Esophagus muscularis mucosa (tissue), 4 donors: ENCODE measurements around the gene KCNQ4. TPM values are rescaled to one million over a fixed set of nuclear protein-coding genes. Genes with fewer than 3 reads are reported as not detected.
A peak's percentile ranks its signal among the peaks of the same experiment; 100 is the strongest.

Experiments used
- DNase-seq: peaks from one replicate; pipeline ENCODE4 v3.0.0-alpha.2; 2017; ENCODE audit errors: extremely low spot score
- H3K27ac ChIP-seq, 4 donors: fragments of 200-600 bp; sonication (generic); replicated peaks in 1 of 4; 1 replicate in 3 of 4; 2 replicates in 1 of 4; pipeline ENCODE4 v1.5.1; 2016 to 2019; ENCODE audit warnings: mild to moderate bottlenecking in 1 of 4
- H3K27me3 ChIP-seq, 4 donors: fragments of 200-600 bp; sonication (generic); one replicate each; pipeline versions ENCODE4 v1.5.1 to v1.6.0; 2016 to 2019
- H3K36me3 ChIP-seq, 4 donors: fragments of 200-600 bp; sonication (generic); one replicate each; pipeline ENCODE4 v1.5.1; 2016 to 2019
- H3K4me1 ChIP-seq, 4 donors: fragments of 200-600 bp; sonication (generic); one replicate each; pipeline ENCODE4 v1.5.1; 2016 to 2019
- H3K4me3 ChIP-seq, 4 donors: fragments of 200-600 bp; sonication (generic); 1 replicate in 2 of 4; 2 replicates in 2 of 4; pipeline ENCODE4 v1.5.1; 2016 to 2019; ENCODE audit warnings: mild to moderate bottlenecking in 4 of 4, moderate library complexity in 1 of 4
- H3K9me3 ChIP-seq, 4 donors: fragments of 200-600 bp; sonication (generic); 1 replicate in 3 of 4; 2 replicates in 1 of 4; pipeline ENCODE4 v1.5.1; 2016 to 2019
- EP300 ChIP-seq: sonication (generic); formaldehyde crosslinking; IDR thresholded peaks from one replicate; pipeline ENCODE4 v1.6.1; 2017; ENCODE audit warnings: antibody characterized with exemption
- POLR2A ChIP-seq: fragments of 450-650 bp; IDR thresholded peaks from one replicate; pipeline ENCODE4 v1.6.1; 2017; ENCODE audit warnings: antibody characterized with exemption, moderate library complexity, mild to moderate bottlenecking, low read depth
- POLR2AphosphoS5 ChIP-seq, 2 donors: sonication (generic); formaldehyde crosslinking; IDR thresholded peaks; one replicate each; pipeline ENCODE4 v1.6.1; 2017; ENCODE audit warnings: antibody characterized with exemption in 2 of 2
- WGBS: methylation state at CpG from one replicate; pipeline ENCODE4 v1.1.5; 2018; 5-methylcytosine and 5-hydroxymethylcytosine counted together
- intact Hi-C: fragments of 100-400 bp; cut with DNase I; formaldehyde crosslinking; loops from one replicate; pipeline ENCODE4 v1.15.1; 2023
- total RNA-seq, 4 donors: library from RNA; depleted of rRNA; stranded (reverse); fragments of >200 nt; gene quantifications; one replicate each; pipeline versions ENCODE4 v1.1.0 to v1.2.1, GENCODE V29; 2016
- TF ChIP-seq, protein P1 (sequence below), 3 experiments: fragments of 200-600 bp in 2 of 3; fragments of 450-650 bp in 1 of 3; sonication (generic) in 2 of 3; IDR thresholded peaks; one replicate each; pipeline ENCODE4 v1.5.1; 2017 to 2019; ENCODE audit warnings: antibody characterized with exemption in 3 of 3, mild to moderate bottlenecking in 2 of 3, moderate library complexity in 1 of 3

KCNQ4 gene
- total RNA-seq, 4 donors from 2014 or later = 9.3 to 22.0 (median 17.1) TPM

DNA sequence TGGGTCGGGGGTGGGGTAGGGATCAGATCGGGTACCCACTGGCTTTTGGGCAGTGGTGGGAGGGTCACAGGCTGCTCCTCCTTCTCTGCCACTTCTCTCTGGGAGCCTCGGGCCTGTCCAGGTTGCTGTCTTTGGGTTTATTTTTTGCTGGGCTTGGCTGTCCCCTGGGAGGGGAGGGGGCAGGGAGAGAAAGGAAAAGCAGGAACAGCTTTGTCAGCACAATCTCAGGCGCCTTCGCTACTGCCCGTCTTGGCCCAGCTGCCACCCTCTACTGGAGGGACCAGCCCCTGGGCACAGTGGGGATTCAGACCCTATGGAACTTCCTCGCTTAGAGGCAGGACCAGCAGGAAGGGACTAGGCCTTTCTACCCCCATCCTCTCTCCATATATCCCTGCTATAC is 8.4 kb downstream of the KCNQ4 start:
- H3K4me3 ChIP-seq = no peak overlapping the region
- H3K36me3 ChIP-seq = no peaks in the 10 kb centered on the region
- DNase-seq = no peak
- peak overlapping the region; percentile 24 to 91 (median 68) for H3K27ac ChIP-seq
- TF ChIP-seq, protein P1, sequence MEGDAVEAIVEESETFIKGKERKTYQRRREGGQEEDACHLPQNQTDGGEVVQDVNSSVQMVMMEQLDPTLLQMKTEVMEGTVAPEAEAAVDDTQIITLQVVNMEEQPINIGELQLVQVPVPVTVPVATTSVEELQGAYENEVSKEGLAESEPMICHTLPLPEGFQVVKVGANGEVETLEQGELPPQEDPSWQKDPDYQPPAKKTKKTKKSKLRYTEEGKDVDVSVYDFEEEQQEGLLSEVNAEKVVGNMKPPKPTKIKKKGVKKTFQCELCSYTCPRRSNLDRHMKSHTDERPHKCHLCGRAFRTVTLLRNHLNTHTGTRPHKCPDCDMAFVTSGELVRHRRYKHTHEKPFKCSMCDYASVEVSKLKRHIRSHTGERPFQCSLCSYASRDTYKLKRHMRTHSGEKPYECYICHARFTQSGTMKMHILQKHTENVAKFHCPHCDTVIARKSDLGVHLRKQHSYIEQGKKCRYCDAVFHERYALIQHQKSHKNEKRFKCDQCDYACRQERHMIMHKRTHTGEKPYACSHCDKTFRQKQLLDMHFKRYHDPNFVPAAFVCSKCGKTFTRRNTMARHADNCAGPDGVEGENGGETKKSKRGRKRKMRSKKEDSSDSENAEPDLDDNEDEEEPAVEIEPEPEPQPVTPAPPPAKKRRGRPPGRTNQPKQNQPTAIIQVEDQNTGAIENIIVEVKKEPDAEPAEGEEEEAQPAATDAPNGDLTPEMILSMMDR (IDR thresholded peaks at IDR 0.05) = no peak
- TF ChIP-seq POLR2A = no peak
- TF ChIP-seq EP300 = no peak
- TF ChIP-seq POLR2AphosphoS5 (IDR thresholded peaks at IDR 0.05) = no peak
- H3K9me3 ChIP-seq = no peaks in the 10 kb centered on the region
- H3K27me3 ChIP-seq = no peaks in the 10 kb centered on the region
- 49% methylated on average over 6 of the region's 7 CpGs for WGBS
- intact Hi-C loops = no loop called here
- peaks cover 9 to 97% (median 91%) of the 10 kb centered on the region in 4 donors for H3K4me1 ChIP-seq

DNA sequence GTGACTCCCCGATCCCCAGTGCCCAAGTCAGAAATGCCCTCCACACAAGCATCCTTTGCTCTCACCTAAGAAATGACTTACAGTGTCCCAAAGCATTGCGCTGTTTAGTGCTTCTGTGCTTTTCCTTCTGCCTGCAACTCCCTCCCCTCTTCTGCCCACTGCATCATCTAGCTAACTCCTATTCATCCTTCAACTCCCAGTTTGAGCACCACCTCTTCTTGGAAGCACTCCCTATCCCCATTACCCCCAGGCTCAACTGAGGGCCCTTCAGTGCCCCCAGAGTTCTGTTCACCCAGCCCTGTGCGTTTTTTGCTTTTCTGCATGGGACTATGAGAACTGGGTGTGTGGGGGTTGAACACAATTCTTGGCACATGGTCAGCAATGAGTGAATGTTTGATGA is 10.0 kb downstream of the KCNQ4 start:
- no peaks in the 10 kb centered on the region for H3K9me3 ChIP-seq
- no peak for DNase-seq
- TF ChIP-seq, protein P1 (IDR thresholded peaks at IDR 0.05) = no peak
- TF ChIP-seq POLR2AphosphoS5 (IDR thresholded peaks at IDR 0.05) = no peak
- no peak for TF ChIP-seq POLR2A
- H3K4me1 ChIP-seq = peaks cover 23 to 97% (median 91%) of the 10 kb centered on the region in 4 donors
- no peak overlapping the region for H3K4me3 ChIP-seq
- no peaks in the 10 kb centered on the region for H3K27me3 ChIP-seq
- H3K36me3 ChIP-seq = no peaks in the 10 kb centered on the region
- WGBS = 88% methylated on average over 3 of the region's 3 CpGs
- intact Hi-C loops = no loop called here
- peak overlapping the region in 2 of 4 donors; percentile 1 to 90 for H3K27ac ChIP-seq

DNA sequence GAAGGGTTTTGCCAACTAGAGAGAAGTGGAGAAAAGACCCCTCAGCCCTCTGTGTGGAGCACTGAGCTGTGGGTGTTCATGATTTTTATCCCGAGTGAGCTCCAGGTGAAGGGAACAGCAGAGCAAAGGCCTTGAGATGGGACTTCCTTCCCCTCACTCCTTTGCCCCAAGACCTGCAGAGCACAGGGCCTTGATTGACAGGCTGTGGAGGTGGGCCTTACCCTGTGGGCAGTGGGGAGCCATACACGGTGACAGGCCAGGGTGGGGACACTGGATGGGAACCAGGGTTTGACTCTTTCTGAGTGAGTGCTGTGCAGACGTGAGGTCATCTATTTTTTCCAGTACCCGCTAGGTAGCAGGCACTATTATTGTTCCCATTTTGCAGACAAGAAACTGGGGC is 10.5 kb downstream of the KCNQ4 start:
- H3K4me3 ChIP-seq = no peak overlapping the region
- WGBS = 88% methylated on average over 4 of the region's 4 CpGs
- H3K27ac ChIP-seq = peak overlapping the region in 3 of 4 donors; percentile 1 to 90 (median 90)
- no peaks in the 10 kb centered on the region for H3K27me3 ChIP-seq
- no peak for TF ChIP-seq POLR2A
- no peak for TF ChIP-seq POLR2AphosphoS5 (IDR thresholded peaks at IDR 0.05)
- TF ChIP-seq, protein P1 (IDR thresholded peaks at IDR 0.05) = no peak
- TF ChIP-seq EP300 = no peak
- H3K9me3 ChIP-seq = no peaks in the 10 kb centered on the region
- H3K36me3 ChIP-seq = no peaks in the 10 kb centered on the region
- no peak for DNase-seq
- intact Hi-C loops = no loop called here
- H3K4me1 ChIP-seq = peaks cover 27 to 97% (median 91%) of the 10 kb centered on the region in 4 donors

DNA sequence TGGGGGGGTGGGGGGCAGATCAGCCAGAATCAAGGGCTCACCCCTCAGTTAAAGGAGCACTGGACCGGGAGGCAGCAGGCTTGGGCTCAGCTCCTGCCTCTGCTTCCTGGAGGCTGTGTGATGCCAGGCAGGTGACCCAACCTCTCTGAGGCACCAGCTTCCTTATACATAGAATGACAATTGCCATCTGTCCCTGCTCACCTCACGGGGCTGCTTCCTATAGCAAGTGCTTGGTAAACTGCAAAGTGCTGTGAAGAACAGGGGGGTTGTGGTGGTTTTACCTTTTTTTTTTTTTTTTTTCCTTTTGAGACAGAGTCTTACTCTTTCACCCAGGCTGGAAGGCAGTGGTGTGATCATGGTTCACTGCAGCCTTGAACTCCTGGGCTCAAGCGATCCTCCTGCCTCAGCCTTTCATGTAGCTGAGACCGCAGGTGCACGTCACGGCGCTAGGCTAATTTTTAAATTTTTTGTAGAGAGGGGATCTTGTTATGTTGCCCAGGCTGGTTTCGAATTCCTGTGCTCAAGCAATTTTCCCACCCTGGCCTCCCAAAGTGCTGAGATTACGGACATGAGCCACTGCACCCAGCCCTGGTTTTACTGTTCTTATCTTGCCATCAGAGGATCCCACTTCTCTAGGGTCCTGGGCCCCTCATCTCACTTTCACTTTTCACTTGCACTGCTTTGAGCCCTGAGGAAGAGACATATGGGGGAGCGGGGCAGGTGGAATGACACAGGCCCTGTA is 11.6 kb downstream of the KCNQ4 start:
- WGBS = 89% methylated on average over 10 of the region's 10 CpGs
- no peaks in the 10 kb centered on the region for H3K27me3 ChIP-seq
- DNase-seq = no peak
- no peak for TF ChIP-seq POLR2AphosphoS5 (IDR thresholded peaks at IDR 0.05)
- TF ChIP-seq, protein P1 (IDR thresholded peaks at IDR 0.05) = no peak
- no peak overlapping the region for H3K4me3 ChIP-seq
- H3K36me3 ChIP-seq = no peaks in the 10 kb centered on the region
- intact Hi-C loops = no loop called here
- peak overlapping the region; percentile 73 to 90 (median 87) for H3K27ac ChIP-seq
- H3K9me3 ChIP-seq = no peaks in the 10 kb centered on the region
- peaks cover 38 to 97% (median 91%) of the 10 kb centered on the region in 4 donors for H3K4me1 ChIP-seq
